ENCODE results near the gene AUTS2.
A peak's percentile ranks its signal among the peaks of the same experiment; 100 is the strongest.

AUTS2 gene

DNA sequence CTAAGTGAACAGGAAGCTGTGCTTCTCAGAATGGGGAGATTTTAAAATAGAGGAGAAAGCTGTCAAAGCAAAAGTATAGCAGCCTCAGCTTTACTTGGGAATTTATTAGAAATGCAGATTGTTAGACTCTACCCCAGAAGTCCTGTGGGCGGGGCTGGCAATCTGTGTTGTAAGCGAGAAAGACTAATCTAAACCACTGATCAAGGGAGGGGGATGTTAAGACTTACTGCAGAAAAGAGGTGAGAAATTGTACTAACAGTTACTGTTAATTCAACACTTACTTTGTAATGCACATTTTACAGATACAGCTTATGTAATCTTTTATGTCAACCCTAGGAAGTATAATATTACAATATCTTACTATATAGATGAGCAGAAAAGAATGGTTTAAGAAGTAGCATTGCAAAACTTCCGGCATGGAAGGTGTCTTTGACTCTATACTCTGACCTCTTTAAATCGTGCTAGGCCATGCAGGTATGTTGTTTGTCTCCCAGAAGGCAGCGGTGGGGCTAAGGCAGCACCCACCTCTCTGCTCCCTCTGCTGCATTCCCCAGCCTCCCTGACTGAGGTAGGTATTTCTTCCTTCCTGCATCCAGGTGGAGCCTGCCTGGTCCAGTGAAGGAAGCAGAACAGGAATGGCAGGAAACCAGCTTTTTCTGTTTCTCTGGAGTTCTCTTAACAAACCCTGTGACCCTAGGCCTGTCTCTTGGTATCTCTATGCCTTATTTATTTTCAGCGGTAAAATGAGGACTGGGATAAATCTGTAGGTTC, 462.2 kb downstream of the AUTS2 start:
- no peak for DNase-seq (ENCODE audit: low read depth in 2 of 2)

GRCh38 chr7:70063371-70063770, 465.1 kb downstream of the AUTS2 start:
- no peak for DNase-seq (ENCODE audit: low read depth in 2 of 2)

DNA sequence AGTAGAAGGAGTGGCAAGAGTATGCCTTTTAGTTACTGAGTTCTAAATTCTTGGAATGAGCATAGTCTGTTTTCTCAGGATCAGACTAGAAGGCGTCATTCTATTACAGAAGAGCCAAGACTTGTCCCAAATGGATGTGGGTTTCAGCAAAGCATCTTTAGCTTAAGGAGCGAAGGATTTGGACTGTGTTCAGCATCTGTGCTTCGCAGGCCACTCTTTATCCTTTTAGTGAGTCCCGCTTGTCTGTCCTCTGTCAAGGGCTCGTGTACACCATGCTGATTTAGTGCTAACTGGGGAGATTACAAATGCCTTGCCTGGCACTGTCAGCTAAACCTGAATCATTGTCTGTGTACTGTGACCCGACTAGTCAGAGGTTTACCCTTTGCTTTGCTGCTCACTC, 465.7 kb downstream of the AUTS2 start:
- no peak for DNase-seq (ENCODE audit: low read depth in 2 of 2)

- no peak for DNase-seq (ENCODE audit: low read depth in 2 of 2)
Measured at GRCh38 chr7:70066844-70067243, 468.6 kb downstream of the AUTS2 start.

DNA sequence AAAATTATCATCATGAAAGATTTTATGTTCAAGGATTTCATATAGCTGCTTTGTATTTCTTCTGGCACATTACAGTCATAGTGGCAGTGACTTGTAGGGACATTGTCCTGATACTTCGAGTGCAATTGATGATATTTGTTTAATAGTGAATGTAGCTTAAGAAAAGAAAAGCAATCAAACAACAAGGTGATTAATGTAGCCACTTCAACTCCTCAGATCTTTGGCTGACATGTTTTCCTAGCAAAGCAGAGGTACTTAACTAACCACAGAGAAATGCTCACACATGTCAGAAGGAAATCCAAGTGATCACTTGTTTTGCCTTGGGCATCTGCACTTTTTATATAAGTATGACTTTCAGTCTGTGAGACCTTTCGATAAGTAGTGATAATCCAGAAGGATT, 470.3 kb downstream of the AUTS2 start:
- no peak for DNase-seq (ENCODE audit: low read depth in 2 of 2)

DNA sequence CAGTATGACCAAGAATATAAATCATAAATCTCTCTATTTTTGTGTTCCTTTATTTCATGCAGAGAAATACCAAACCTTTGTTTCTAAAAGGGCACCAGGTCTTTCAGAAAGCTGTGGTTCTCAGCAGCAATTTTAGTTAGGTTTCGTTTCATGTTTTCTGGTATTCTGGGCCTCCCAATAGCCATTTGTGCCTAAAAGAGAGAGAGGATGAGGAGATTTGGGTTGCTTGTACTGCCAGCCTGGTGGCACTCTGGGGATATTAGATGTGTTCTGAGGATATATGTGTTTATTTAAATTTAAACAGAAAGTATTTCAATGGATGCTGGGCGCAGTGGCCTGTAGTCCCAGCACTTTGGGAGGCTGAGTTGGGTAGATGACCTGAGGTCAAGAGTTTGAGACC, 471.7 kb downstream of the AUTS2 start:
- no peak for DNase-seq (ENCODE audit: low read depth in 2 of 2)

DNA sequence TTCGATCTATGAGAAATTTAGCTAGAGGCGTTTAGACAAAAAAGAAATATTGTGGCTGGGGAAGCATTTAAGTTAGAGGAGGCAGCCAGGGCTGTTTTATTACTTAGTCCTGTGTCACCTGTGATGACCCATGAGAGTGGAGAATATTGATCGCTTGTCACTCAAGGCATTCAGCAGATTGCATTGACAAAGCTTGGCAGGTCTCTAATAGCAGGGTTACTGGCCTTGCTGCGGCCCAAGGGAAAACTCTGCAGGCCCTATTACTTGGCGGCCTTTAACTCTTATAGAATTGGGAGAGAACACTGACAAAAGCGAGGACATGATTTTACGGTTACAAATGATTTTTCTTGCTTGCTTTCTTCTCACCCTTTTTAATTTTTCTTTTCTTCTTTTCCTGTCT, 473.5 kb downstream of the AUTS2 start:
- DNase-seq (ENCODE audit: low read depth in 2 of 2), result no peak

- peak in 1 of 2 experiments; percentile 17 for DNase-seq (ENCODE audit: low read depth in 2 of 2)
Measured at GRCh38 chr7:70072220-70072619, 473.9 kb downstream of the AUTS2 start.

DNA sequence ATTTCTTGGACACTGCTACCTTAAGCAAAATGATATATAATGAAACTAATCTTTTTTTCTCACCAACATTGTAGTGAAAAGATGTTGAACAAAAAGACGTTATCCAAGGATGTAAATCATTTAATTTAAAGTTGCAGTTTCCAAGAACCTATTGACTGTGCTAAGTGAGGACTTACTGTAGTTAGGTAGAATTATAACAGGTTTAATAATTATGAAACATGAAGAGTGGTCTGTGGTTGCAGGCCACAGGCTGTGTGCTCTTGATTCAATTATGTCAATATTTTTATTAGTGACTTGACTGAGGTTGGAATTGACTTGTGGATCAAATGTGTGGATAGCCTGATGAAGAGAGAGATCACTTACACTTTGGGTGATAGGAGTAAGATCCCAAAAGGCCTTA, 478.1 kb downstream of the AUTS2 start:
- no peak for DNase-seq (ENCODE audit: low read depth in 2 of 2)

GRCh38 chr7:70082099-70082611, 483.9 kb downstream of the AUTS2 start:
- DNase-seq (ENCODE audit: low read depth in 2 of 2), result peak; percentile 91 to 93

GRCh38 chr7:70091362-70091761, 493.1 kb downstream of the AUTS2 start:
- DNase-seq (ENCODE audit: low read depth in 2 of 2), result no peak

GRCh38 chr7:70092314-70093204, 494.3 kb downstream of the AUTS2 start:
- DNase-seq (ENCODE audit: low read depth in 2 of 2), result peak; percentile 85 to 89

DNA sequence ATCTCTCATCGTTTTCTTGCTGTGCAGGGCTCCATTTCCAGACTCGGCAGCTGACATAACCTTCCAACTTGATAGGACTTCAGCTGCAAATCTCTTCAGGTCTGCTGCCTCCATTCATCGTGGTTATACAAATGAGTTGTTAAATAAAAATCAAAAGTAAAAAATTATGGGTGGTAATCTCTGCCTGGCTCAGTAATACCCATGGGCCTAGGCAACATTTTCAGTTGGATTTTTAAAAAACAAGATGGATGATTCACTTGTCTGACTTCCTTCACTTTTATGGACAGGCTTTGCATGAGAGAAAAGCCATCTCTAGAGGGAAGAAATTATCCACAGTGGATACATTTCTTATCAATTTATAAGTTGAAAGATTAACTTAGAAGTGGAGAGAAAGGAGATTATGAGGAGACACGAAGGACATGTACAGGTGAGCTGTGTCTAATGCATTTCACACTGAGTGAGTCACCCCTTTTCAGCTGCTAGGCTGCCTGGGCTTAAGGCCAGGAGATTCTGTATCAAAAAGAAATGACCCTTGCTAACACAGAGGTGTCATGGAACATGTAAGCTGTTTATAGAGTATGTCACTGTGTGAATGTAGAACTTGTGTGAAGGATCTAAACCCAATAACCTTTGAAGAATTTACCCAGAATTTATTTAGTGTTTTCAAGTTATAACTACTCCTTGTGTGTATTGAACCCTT, 495.1 kb downstream of the AUTS2 start:
- DNase-seq (ENCODE audit: low read depth in 2 of 2), result no peak

DNA sequence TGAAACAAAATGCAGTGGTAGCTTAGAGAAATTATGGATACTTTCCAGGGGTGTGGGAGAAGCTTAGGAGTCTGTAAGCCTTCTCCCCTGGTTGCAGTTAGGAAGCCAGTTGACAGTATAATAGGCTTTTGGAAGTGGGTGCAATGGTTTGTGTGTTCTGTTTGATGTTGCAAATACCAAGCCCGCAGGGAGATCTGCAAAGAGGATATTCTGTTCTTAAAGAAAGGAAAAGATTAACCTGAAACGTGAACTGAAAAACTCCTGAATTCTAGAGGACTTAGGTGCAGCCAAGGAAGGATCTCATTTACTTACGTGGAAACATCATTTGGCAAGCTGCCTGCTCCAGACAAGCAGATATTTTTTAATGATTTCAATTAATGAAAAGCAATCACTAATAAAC, 496.6 kb downstream of the AUTS2 start:
- DNase-seq (ENCODE audit: low read depth in 2 of 2), result no peak

DNA sequence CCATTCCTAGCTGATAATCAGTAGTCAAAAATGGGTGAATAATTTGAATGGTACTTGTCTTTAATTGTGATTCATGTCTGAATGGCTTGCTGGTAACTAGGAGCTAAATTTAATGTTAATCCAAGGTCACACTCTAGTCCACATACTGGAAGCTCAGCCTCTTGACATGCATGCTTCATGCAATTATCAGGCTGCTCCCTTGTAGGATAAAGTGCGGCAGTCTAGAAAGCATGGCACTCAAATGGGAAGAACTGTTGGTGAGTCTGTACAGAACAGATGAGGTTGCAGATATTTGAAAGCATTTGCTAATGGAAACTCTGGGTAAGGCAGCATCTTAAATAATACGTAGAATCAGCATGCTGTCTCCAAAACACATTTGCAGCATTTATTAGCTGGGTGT, 499.4 kb downstream of the AUTS2 start:
- no peak for DNase-seq (ENCODE audit: low read depth in 2 of 2)

GRCh38 chr7:70098133-70098561, 499.9 kb downstream of the AUTS2 start:
- no peak for DNase-seq (ENCODE audit: low read depth in 2 of 2)

- no peak for DNase-seq (ENCODE audit: low read depth in 2 of 2)
Measured at GRCh38 chr7:70098905-70099672, 500.8 kb downstream of the AUTS2 start.

DNA sequence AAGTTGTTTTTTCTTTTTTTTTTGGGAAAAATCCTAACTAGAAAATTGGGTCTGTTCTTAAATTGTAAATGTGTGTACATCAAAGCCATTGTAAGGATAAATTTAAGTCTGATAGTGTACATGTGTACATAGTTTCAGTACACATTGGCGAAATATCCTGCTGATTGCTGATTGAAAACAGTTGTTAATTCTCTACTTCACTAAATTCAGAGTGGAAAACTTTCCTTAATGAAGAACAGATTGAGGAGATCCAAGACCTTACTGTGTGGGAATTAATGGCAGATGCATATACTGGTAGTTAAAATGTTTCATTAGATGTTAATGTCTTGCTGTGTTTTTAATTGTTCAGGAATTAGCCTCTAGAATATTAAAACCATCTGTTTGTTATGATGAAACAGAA, 506.0 kb downstream of the AUTS2 start:
- DNase-seq (ENCODE audit: low read depth in 2 of 2), result peak; percentile 81

- no peak for DNase-seq (ENCODE audit: low read depth in 2 of 2)
Measured at GRCh38 chr7:70113078-70113477, 514.8 kb downstream of the AUTS2 start.

DNA sequence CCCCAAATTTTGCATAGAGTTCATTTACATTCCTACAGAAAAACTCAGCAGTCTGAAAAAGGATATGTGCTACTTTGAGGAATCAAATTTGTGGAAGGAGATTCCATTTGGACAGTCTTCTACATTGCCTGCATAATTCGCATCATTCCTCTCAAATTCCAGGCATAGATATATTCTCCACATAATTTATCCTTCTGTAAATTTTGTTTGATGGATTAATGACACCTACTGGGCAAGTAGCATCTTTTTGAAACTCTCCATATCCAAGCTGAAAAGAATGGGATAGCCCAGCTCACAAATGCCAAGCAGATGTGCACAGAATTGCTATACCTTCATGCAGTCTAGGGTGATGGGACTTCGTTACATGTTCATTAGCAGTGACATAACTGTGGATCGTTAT, 515.3 kb downstream of the AUTS2 start:
- DNase-seq (ENCODE audit: low read depth in 2 of 2), result peak; percentile 44 to 53

DNA sequence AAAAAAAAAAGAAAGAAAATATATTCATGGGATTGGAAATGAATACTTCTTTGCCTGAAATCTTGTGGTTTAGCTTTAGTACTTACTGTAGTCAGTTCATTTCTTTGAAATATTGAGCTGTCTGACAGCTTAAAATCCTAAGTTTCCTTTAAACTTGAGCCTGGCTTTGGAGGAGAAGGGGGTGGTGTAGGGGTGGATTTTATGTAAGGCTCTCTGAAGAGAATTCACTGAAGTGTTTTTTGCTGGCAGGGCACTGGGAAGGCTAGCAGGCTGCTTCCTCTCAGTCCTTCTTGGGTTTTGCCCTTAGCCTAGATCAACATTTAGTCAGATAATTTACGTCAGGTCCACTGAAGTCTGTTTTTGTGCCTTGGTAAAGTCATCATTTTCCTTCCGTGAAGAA, 516.5 kb downstream of the AUTS2 start:
- DNase-seq (ENCODE audit: low read depth in 2 of 2), result peak in 1 of 2 experiments; percentile 6
